Measurements from ENCODE around the gene DGKI. TPM values are rescaled to one million over a fixed set of nuclear protein-coding genes. Genes with fewer than 3 reads are reported as not detected.

The DGKI gene
- total and polyA plus RNA-seq, 3 donors from 2014 or later, result 3.2 to 6.6 (median 4.3) TPM

GRCh38 chr7:137635874-137636273, 210.9 kb downstream of the DGKI start:
- H3K4me1 ChIP-seq, result no peaks in the 10 kb centered on the region
- no peak for DNase-seq
- H3K36me3 ChIP-seq (ENCODE audit: low read depth, missing control alignments), result no peaks in the 10 kb centered on the region
- no peak overlapping the region for H3K4me3 ChIP-seq
- no peaks in the 10 kb centered on the region for H3K27me3 ChIP-seq
- H3K9me3 ChIP-seq, result no peaks in the 10 kb centered on the region
- intact Hi-C loops (cut with DNase I; ENCODE audit: low total_unique reads), result no loop called here
- H3K27ac ChIP-seq, result no peak overlapping the region
- 91 to 95% methylated on average over 6 of the region's 6 CpGs for WGBS, 2 donors
- TF ChIP-seq POLR2A (IDR thresholded peaks at IDR 0.05), result no peak

GRCh38 chr7:137635132-137635531, 211.6 kb downstream of the DGKI start:
- no peaks in the 10 kb centered on the region for H3K36me3 ChIP-seq (ENCODE audit: low read depth, missing control alignments)
- WGBS, 2 donors, result 98 to 100% methylated on average over 3 of the region's 3 CpGs
- H3K9me3 ChIP-seq, result no peaks in the 10 kb centered on the region
- TF ChIP-seq CTCF (IDR thresholded peaks at IDR 0.05), result no peak
- no peak for TF ChIP-seq POLR2A (IDR thresholded peaks at IDR 0.05)
- no peak overlapping the region for H3K27ac ChIP-seq
- intact Hi-C loops (cut with DNase I; ENCODE audit: low total_unique reads), result no loop called here
- no peaks in the 10 kb centered on the region for H3K27me3 ChIP-seq
- H3K4me3 ChIP-seq, result no peak overlapping the region
- no peak for DNase-seq
- H3K4me1 ChIP-seq, result no peaks in the 10 kb centered on the region

GRCh38 chr7:137634356-137634755, 212.4 kb downstream of the DGKI start:
- Histone ChIP-seq H3K9me3 (no peaks in the 10 kb centered on the region), H3K27ac (no peak overlapping the region), H3K4me3 (no peak overlapping the region), H3K36me3 (ENCODE audit: low read depth, missing control alignments) (no peaks in the 10 kb centered on the region), H3K4me1 (no peaks in the 10 kb centered on the region), H3K27me3 (no peaks in the 10 kb centered on the region)
- WGBS, 2 donors, result 80 to 94% methylated on average over 1 of the region's 1 CpG
- intact Hi-C loops (cut with DNase I; ENCODE audit: low total_unique reads), result no loop called here
- no peak for TF ChIP-seq CTCF (IDR thresholded peaks at IDR 0.05)
- no peak for TF ChIP-seq POLR2A (IDR thresholded peaks at IDR 0.05)
- DNase-seq, result no peak

- 89 to 92% methylated on average over 5 of the region's 5 CpGs for WGBS, 2 donors
- Histone ChIP-seq H3K27me3 (no peaks in the 10 kb centered on the region), H3K4me1 (no peaks in the 10 kb centered on the region), H3K27ac (no peak overlapping the region), H3K9me3 (no peaks in the 10 kb centered on the region), H3K36me3 (ENCODE audit: low read depth, missing control alignments) (no peaks in the 10 kb centered on the region), H3K4me3 (no peak overlapping the region)
- DNase-seq, result no peak
- intact Hi-C loops (cut with DNase I; ENCODE audit: low total_unique reads), result no loop called here
- TF ChIP-seq CTCF (IDR thresholded peaks at IDR 0.05) (no peak), POLR2A (IDR thresholded peaks at IDR 0.05) (no peak)
These were observed 213.6 kb downstream of the DGKI start for GRCh38 chr7:137633133-137633532.

- Histone ChIP-seq H3K27me3 (no peaks in the 10 kb centered on the region), H3K4me1 (no peaks in the 10 kb centered on the region), H3K27ac (no peak overlapping the region), H3K4me3 (no peak overlapping the region), H3K9me3 (no peaks in the 10 kb centered on the region), H3K36me3 (ENCODE audit: low read depth, missing control alignments) (no peaks in the 10 kb centered on the region)
- no peak for TF ChIP-seq CTCF (IDR thresholded peaks at IDR 0.05)
- no peak for TF ChIP-seq POLR2A (IDR thresholded peaks at IDR 0.05)
- WGBS, 2 donors, result 84% methylated on average over 3 of the region's 3 CpGs
- no peak for DNase-seq
- intact Hi-C loops (cut with DNase I; ENCODE audit: low total_unique reads), result no loop called here
These were observed 218.6 kb downstream of the DGKI start for GRCh38 chr7:137628216-137628615.
